Peyer's patch (tissue), 4 donors: ENCODE data around the gene GADD45G. TPM values are rescaled to one million over a fixed set of nuclear protein-coding genes. Genes with fewer than 3 reads are reported as not detected.

Experiments used
- DNase-seq, 3 donors: peaks; one replicate each; pipeline ENCODE4 v3.0.0-alpha.2; 2017 to 2019
- H3K27ac ChIP-seq, 4 donors: fragments of 200-600 bp; sonication (generic); one replicate each; pipeline ENCODE4 v1.5.1; 2016 to 2019
- H3K27me3 ChIP-seq, 2 donors: fragments of 200-600 bp; sonication (generic); one replicate each; pipeline ENCODE4 v1.5.1; 2019
- H3K36me3 ChIP-seq, 3 donors: fragments of 200-600 bp; sonication (generic); one replicate each; pipeline ENCODE4 v1.5.1; 2016 to 2019
- H3K4me1 ChIP-seq, 4 donors: fragments of 200-600 bp; sonication (generic); one replicate each; pipeline ENCODE4 v1.5.1; 2016 to 2019
- H3K4me3 ChIP-seq, 4 donors: fragments of 200-600 bp; sonication (generic); 1 replicate in 3 of 4; 2 replicates in 1 of 4; pipeline ENCODE4 v1.5.1; 2016 to 2019; ENCODE audit warnings: mild to moderate bottlenecking in 1 of 4
- H3K9me3 ChIP-seq, 4 donors: fragments of 200-600 bp; sonication (generic); one replicate each; pipeline ENCODE4 v1.5.1; 2016 to 2019; ENCODE audit warnings: mild to moderate bottlenecking in 1 of 4
- CTCF ChIP-seq, 6 experiments: fragments of 450-650 bp in 4 of 6; fragments of 200-600 bp in 2 of 6; sonication (generic) in 1 of 6; IDR thresholded peaks; one replicate each; pipeline ENCODE4 v1.5.1; 2017 to 2019; ENCODE audit warnings: antibody characterized with exemption in 6 of 6, mild to moderate bottlenecking in 3 of 6, moderate library complexity in 1 of 6
- POLR2A ChIP-seq, 2 donors: fragments of 450-650 bp; IDR thresholded peaks; one replicate each; pipeline ENCODE4 v1.5.1; 2017; ENCODE audit warnings: antibody characterized with exemption in 2 of 2, mild to moderate bottlenecking in 2 of 2, moderate library complexity in 2 of 2
- total RNA-seq, 4 donors: library from RNA; depleted of rRNA; stranded (reverse); fragments of >200 nt; gene quantifications; one replicate each; pipeline ENCODE4 v1.1.0, GENCODE V29; 2016

Gene GADD45G
- total RNA-seq, 4 donors from 2014 or later: 8.7 to 37.1 (median 12.8) TPM

DNA sequence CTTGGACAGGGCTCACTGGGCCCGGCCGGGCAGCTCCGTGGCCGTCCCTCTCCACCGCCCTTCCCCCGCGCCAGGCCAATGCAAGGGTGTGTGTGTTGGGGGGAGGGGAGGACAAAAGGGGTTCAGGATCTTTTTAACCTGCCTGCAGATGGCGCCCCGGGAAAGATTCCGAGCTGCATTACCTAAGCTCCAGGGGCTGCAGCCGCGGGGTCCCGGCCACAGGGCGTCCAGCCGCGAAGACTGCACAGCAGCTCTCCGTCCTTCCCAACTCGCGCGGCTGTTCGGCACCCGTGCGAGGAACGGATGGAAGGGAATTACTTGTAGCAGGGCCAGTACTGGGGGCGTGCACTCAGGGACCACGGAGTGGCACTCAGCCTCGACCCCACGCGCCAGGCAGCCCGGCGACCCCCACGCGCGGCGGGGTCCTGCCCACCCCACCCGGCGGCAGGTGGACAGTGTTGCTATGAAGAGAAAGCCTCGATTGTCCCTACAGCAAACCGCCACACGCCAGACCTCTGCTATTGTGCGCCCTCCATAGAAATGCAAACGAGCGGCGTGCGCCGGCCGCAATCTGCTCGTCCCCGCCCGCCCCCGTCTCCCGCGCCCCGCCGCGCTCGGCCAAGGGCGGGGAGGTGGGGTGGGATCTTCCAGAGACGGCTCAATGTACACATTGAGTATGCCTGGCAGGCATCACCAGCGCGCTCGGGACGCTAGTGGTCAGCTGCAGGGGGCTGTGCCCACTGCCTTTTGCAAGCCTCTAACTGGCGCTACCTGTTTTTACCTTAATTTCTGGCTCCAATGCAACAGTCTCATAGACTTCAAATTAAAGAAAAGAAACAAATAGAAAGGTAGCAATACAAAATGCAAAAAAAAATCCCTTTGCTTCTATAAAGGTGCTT lies 796 bp upstream of the GADD45G start:
- peaks cover 0 to 31% (median 21%) of the 10 kb centered on the region in 4 donors for H3K4me1 ChIP-seq
- no peaks in the 10 kb centered on the region for H3K36me3 ChIP-seq
- TF ChIP-seq POLR2A (IDR thresholded peaks at IDR 0.05) (no peak), CTCF (IDR thresholded peaks at IDR 0.05) (peak; percentile 21 to 74 (median 54))
- H3K27me3 ChIP-seq: no peaks in the 10 kb centered on the region
- H3K4me3 ChIP-seq: peak overlapping the region; percentile 49 to 94 (median 58)
- H3K9me3 ChIP-seq: no peaks in the 10 kb centered on the region
- peak overlapping the region; percentile 41 to 98 (median 56) for H3K27ac ChIP-seq
- peak; percentile 64 to 87 (median 82) for DNase-seq

DNA sequence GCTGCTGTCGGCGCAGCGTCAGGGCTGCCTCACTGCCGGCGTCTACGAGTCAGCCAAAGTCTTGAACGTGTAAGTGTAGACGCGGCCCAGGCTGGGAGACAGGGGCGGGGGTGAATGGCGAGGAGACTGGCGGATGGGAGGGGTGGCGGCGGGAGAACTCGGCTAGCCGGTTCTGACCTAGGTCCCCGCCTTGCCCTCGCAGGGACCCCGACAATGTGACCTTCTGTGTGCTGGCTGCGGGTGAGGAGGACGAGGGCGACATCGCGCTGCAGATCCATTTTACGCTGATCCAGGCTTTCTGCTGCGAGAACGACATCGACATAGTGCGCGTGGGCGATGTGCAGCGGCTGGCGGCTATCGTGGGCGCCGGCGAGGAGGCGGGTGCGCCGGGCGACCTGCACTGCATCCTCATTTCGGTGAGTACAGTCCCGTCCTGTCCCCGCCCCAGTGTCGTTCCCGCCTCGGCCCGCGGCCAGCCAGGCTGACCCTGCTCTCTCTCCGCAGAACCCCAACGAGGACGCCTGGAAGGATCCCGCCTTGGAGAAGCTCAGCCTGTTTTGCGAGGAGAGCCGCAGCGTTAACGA lies 745 bp downstream of the GADD45G start:
- Histone ChIP-seq H3K27me3 (no peaks in the 10 kb centered on the region), H3K36me3 (no peaks in the 10 kb centered on the region), H3K4me1 (peaks cover 0 to 31% (median 21%) of the 10 kb centered on the region in 4 donors), H3K9me3 (no peaks in the 10 kb centered on the region), H3K4me3 (peak overlapping the region; percentile 51 to 94 (median 72)), H3K27ac (peak overlapping the region; percentile 77 to 98 (median 89))
- peak; percentile 52 to 79 (median 77) for DNase-seq
- TF ChIP-seq CTCF (IDR thresholded peaks at IDR 0.05) (no peak), POLR2A (IDR thresholded peaks at IDR 0.05) (no peak)

DNA sequence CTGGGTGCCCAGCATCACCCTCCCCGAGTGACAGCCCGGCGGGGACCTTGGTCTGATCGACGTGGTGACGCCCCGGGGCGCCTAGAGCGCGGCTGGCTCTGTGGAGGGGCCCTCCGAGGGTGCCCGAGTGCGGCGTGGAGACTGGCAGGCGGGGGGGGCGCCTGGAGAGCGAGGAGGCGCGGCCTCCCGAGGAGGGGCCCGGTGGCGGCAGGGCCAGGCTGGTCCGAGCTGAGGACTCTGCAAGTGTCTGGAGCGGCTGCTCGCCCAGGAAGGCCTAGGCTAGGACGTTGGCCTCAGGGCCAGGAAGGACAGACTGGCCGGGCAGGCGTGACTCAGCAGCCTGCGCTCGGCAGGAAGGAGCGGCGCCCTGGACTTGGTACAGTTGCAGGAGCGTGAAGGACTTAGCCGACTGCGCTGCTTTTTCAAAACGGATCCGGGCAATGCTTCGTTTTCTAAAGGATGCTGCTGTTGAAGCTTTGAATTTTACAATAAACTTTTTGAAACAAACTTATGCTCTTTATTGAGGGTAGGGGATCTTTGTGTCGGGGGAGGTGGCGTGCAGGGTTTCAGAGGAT lies 1.3 kb downstream of the GADD45G start:
- no peaks in the 10 kb centered on the region for H3K36me3 ChIP-seq
- H3K27ac ChIP-seq: peak overlapping the region; percentile 77 to 98 (median 89)
- TF ChIP-seq CTCF (IDR thresholded peaks at IDR 0.05) (no peak), POLR2A (IDR thresholded peaks at IDR 0.05) (peak; percentile 82 to 84)
- H3K4me1 ChIP-seq: peaks cover 0 to 31% (median 21%) of the 10 kb centered on the region in 4 donors
- peak overlapping the region; percentile 51 to 94 (median 72) for H3K4me3 ChIP-seq
- peak; percentile 58 to 92 (median 91) for DNase-seq
- H3K27me3 ChIP-seq: no peaks in the 10 kb centered on the region
- no peaks in the 10 kb centered on the region for H3K9me3 ChIP-seq

GRCh38 chr9:89606624-89607311 lies 2.0 kb downstream of the GADD45G start:
- Histone ChIP-seq H3K4me1 (peaks cover 0 to 31% (median 21%) of the 10 kb centered on the region in 4 donors), H3K4me3 (peak overlapping the region; percentile 51 to 94 (median 72)), H3K36me3 (no peaks in the 10 kb centered on the region), H3K27ac (peak overlapping the region in 3 of 4 donors; percentile 83 to 98 (median 95)), H3K27me3 (no peaks in the 10 kb centered on the region), H3K9me3 (no peaks in the 10 kb centered on the region)
- DNase-seq: peak in 2 of 3 donors; percentile 69 to 77
- TF ChIP-seq CTCF (IDR thresholded peaks at IDR 0.05): no peak
- TF ChIP-seq POLR2A (IDR thresholded peaks at IDR 0.05): no peak
